Spleen (tissue), 11 donors: Measurements from ENCODE around the gene MMP14. TPM values are rescaled to one million over a fixed set of nuclear protein-coding genes. Genes with fewer than 3 reads are reported as not detected.

ENCODE experiments used
- DNase-seq: peaks from one replicate; pipeline ENCODE4 v3.0.0-alpha.2; 2020
- H3K27ac ChIP-seq, 8 donors: fragments of 200-600 bp; sonication (generic) in 7 of 8; 1 replicate in 4 of 8; 2 replicates in 4 of 8; pipeline versions ENCODE4 v1.5.0 to v1.8.0; 2016 to 2021; ENCODE audit warnings: inconsistent platforms in 4 of 8, mild to moderate bottlenecking in 4 of 8, moderate library complexity in 1 of 8
- H3K27me3 ChIP-seq, 7 donors: fragments of 200-600 bp; sonication (generic) in 6 of 7; replicated peaks in 1 of 7; 1 replicate in 4 of 7; 2 replicates in 3 of 7; pipeline versions ENCODE4 v1.5.0 to v1.8.0; 2016 to 2021; ENCODE audit warnings: inconsistent platforms in 3 of 7, mild to moderate bottlenecking in 1 of 7
- H3K36me3 ChIP-seq, 6 donors: fragments of 200-600 bp; sonication (generic) in 5 of 6; 1 replicate in 4 of 6; 2 replicates in 2 of 6; pipeline versions ENCODE4 v1.5.0 to v1.8.0; 2016 to 2021; ENCODE audit warnings: inconsistent platforms in 2 of 6
- H3K4me1 ChIP-seq, 6 donors: fragments of 200-600 bp; sonication (generic) in 5 of 6; 1 replicate in 3 of 6; 2 replicates in 3 of 6; pipeline versions ENCODE4 v1.5.0 to v1.8.0; 2016 to 2021; ENCODE audit warnings: inconsistent platforms in 3 of 6
- H3K4me3 ChIP-seq, 8 donors: fragments of 200-600 bp; sonication (generic) in 7 of 8; 1 replicate in 4 of 8; 2 replicates in 4 of 8; pipeline versions ENCODE4 v1.5.0 to v1.8.0; 2016 to 2021; ENCODE audit warnings: inconsistent platforms in 4 of 8, mild to moderate bottlenecking in 4 of 8, moderate library complexity in 2 of 8
- H3K9me3 ChIP-seq, 8 donors: fragments of 200-600 bp; sonication (generic) in 7 of 8; 1 replicate in 4 of 8; 2 replicates in 4 of 8; pipeline versions ENCODE4 v1.5.0 to v1.8.0; 2016 to 2021; ENCODE audit warnings: inconsistent platforms in 4 of 8
- POLR2A ChIP-seq, 3 donors: fragments of 450-650 bp; IDR thresholded peaks; one replicate each; pipeline ENCODE4 v1.5.1; 2017; ENCODE audit warnings: antibody characterized with exemption in 3 of 3, mild to moderate bottlenecking in 1 of 3
- POLR2AphosphoS5 ChIP-seq, 3 donors: sonication (generic); formaldehyde crosslinking; IDR thresholded peaks; one replicate each; pipeline ENCODE4 v1.5.1; 2017; ENCODE audit warnings: antibody characterized with exemption in 3 of 3
- WGBS, 5 donors: extraction: QIAGEN DNeasy Blood & Tissue Kit in 3 of 5; methylation state at CpG; one replicate each; pipeline versions ENCODE4 v1.1.5 to v1.1.7; 2013 to 2018; 5-methylcytosine and 5-hydroxymethylcytosine counted together
- intact Hi-C: fragments of 100-400 bp; cut with DNase I; formaldehyde crosslinking; loops from one replicate; pipeline ENCODE4 v1.15.0; 2023; ENCODE audit warnings: low total_unique reads
- polyA plus RNA-seq, 3 donors: library from polyadenylated mRNA; stranded (reverse); fragments of 200-250 nt; gene quantifications; one replicate each; pipeline ENCODE4 v1.2.1, GENCODE V29; 2013
- total RNA-seq, 7 donors: library from RNA; depleted of rRNA in 3 of 7; stranded (reverse); fragments of >200 nt in 3 of 7; fragmentation: NEBNext Ultra II Directional in 4 of 7; extraction: Animal tissue kit (Norgen Biotek cat#: 25700) in 4 of 7; gene quantifications; one replicate each; pipeline versions ENCODE4 v1.1.0 to v1.2.1, GENCODE V29; 2016 to 2021
- TF ChIP-seq, protein P1 (sequence below), 11 experiments: fragments of 200-600 bp in 7 of 11; fragments of 450-650 bp in 4 of 11; sonication (generic) in 4 of 11; IDR thresholded peaks in 8 of 11; conservative IDR thresholded peaks in 3 of 11; 1 replicate in 7 of 11; 2 replicates in 4 of 11; pipeline versions ENCODE4 v1.4.0 to v1.8.0; 2016 to 2021; ENCODE audit warnings: antibody characterized with exemption in 11 of 11, inconsistent platforms in 4 of 11, mild to moderate bottlenecking in 1 of 11
- donor health status: healthy with polysubstance abuse.
- donor health status: DM: no; HTN: no; CAD: no; lungs with moderate emphysema.
- donor health status: DM: no; HTN: no; CAD: no.
- donor health status: Bipolar disorder and iron deficiency.
- donor health status: healthy.
- donor health status: DM: no; HTN: no; CAD: no.
- donor health status: DM: yes; HTN: yes; CAD: no.

MMP14 gene
- total and polyA plus RNA-seq, 10 donors, result 6.6 to 126 (median 60.9) TPM

- no peaks in the 10 kb centered on the region for H3K36me3 ChIP-seq
- no peaks in the 10 kb centered on the region for H3K9me3 ChIP-seq
- H3K27me3 ChIP-seq, result peaks cover 0 to 8% (median 0%) of the 10 kb centered on the region in 7 donors
- TF ChIP-seq, protein P1, sequence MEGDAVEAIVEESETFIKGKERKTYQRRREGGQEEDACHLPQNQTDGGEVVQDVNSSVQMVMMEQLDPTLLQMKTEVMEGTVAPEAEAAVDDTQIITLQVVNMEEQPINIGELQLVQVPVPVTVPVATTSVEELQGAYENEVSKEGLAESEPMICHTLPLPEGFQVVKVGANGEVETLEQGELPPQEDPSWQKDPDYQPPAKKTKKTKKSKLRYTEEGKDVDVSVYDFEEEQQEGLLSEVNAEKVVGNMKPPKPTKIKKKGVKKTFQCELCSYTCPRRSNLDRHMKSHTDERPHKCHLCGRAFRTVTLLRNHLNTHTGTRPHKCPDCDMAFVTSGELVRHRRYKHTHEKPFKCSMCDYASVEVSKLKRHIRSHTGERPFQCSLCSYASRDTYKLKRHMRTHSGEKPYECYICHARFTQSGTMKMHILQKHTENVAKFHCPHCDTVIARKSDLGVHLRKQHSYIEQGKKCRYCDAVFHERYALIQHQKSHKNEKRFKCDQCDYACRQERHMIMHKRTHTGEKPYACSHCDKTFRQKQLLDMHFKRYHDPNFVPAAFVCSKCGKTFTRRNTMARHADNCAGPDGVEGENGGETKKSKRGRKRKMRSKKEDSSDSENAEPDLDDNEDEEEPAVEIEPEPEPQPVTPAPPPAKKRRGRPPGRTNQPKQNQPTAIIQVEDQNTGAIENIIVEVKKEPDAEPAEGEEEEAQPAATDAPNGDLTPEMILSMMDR (IDR thresholded peaks at IDR 0.05 in 8 of 11, conservative IDR thresholded peaks at IDR 0.05 in 3 of 11), result no peak
- TF ChIP-seq POLR2AphosphoS5 (IDR thresholded peaks at IDR 0.05), result peak; percentile 49 to 84 (median 71)
- peak overlapping the region in 7 of 8 donors; percentile 18 to 69 (median 32) for H3K4me3 ChIP-seq
- DNase-seq, result peak; percentile 88
- 11 to 17% (median 13%) methylated on average over 10 of the region's 10 CpGs for WGBS, 5 donors
- intact Hi-C loops, result loop anchor here (5.0 kb wide), 1 partner anchor 42 kb away; no protein-coding TSS in a partner anchor
- H3K4me1 ChIP-seq, result peaks cover 33 to 99% (median 80%) of the 10 kb centered on the region in 6 donors
- peak overlapping the region; percentile 63 to 93 (median 86) for H3K27ac ChIP-seq
These were observed 17.0 kb upstream of the MMP14 start for GRCh38 chr14:22819151-22819988.

DNA sequence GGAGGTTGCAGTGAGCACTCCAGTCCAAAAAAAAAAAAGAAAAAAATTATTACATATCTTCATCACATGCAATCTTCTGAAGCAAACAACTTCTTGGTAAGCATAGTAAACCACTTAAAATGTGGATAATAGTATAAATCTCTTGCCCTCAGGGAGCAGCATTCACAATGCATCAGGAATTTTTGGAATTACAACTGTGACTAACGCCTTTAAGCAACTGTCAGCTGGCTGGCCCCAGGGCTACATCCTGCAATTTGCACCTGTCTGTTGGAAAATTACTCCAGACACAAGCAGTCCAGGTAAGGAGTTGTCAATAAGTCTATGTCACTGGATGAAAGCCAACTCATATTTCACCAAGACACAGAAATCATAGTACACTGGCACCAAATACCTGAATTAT, 15.7 kb upstream of the MMP14 start:
- 81 to 100% (median 94%) methylated on average over 1 of the region's 1 CpG for WGBS, 5 donors
- Histone ChIP-seq H3K9me3 (no peaks in the 10 kb centered on the region), H3K36me3 (no peaks in the 10 kb centered on the region), H3K4me3 (no peak overlapping the region), H3K27me3 (peaks cover 0 to 8% (median 0%) of the 10 kb centered on the region in 7 donors), H3K4me1 (peaks cover 28 to 94% (median 75%) of the 10 kb centered on the region in 6 donors), H3K27ac (peak overlapping the region in 3 of 8 donors; percentile 88 to 92 (median 89))
- DNase-seq, result no peak
- TF ChIP-seq POLR2A (IDR thresholded peaks at IDR 0.05), result no peak
- no peak for TF ChIP-seq POLR2AphosphoS5 (IDR thresholded peaks at IDR 0.05)
- TF ChIP-seq, protein P1 (IDR thresholded peaks at IDR 0.05 in 8 of 11, conservative IDR thresholded peaks at IDR 0.05 in 3 of 11), result no peak
- intact Hi-C loops, result no loop called here

DNA sequence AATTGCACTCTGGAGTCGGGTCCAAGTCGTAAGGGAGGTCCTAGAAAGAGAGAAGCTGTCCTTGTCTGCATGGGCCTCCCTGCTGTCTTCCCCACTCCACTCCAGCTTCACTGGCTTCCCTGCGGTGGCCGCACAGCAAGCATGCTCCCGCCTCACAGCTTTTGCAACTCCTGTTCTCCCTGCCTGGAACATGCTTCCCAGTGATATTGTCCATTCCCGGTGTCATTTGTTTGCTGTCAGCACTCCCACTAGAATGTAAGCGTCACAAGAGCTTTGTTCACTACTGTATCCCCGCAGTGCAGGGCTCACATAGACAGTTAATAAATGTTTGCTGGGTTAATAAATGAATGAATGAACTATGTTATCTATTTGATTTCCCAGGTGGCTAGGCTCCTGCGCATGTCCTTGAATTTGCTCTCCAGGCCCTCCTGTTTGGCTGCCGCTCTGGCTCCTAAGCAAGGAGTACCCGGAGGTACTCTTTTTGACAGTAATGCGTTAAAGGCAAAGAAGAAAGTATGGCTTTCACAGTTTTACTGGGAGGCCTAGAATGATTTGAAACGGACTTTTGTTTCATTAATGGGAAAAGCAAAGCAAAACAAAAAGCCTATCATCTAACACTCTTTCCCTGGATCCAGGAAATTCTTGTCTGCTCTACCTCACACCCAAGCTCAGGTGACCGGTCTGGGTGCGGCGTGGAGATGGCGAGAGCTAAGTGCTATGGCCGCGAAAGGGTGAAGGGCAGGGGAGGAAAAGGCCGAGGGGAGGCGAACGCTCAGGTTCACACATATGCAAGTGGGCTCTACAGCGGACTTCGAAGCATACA, 15.0 kb upstream of the MMP14 start:
- no peak overlapping the region for H3K4me3 ChIP-seq
- no peaks in the 10 kb centered on the region for H3K36me3 ChIP-seq
- no peaks in the 10 kb centered on the region for H3K9me3 ChIP-seq
- peaks cover 0 to 8% (median 0%) of the 10 kb centered on the region in 7 donors for H3K27me3 ChIP-seq
- TF ChIP-seq POLR2AphosphoS5 (IDR thresholded peaks at IDR 0.05) (no peak), POLR2A (IDR thresholded peaks at IDR 0.05) (no peak)
- TF ChIP-seq, protein P1 (IDR thresholded peaks at IDR 0.05 in 8 of 11, conservative IDR thresholded peaks at IDR 0.05 in 3 of 11), result no peak
- DNase-seq, result peak; percentile 68
- peaks cover 28 to 87% (median 69%) of the 10 kb centered on the region in 6 donors for H3K4me1 ChIP-seq
- 90 to 94% (median 93%) methylated on average over 23 to 24 of the region's 24 CpGs for WGBS, 5 donors
- peak overlapping the region in 5 of 8 donors; percentile 14 to 89 (median 82) for H3K27ac ChIP-seq
- intact Hi-C loops, result loop anchor here (2.0 kb wide), 1 partner anchor 31 kb away; no protein-coding TSS in a partner anchor
